ENCODE measurements around the gene CORO6. TPM values are rescaled to one million over a fixed set of nuclear protein-coding genes. Genes with fewer than 3 reads are reported as not detected.

CORO6 gene
- total RNA-seq, 2 donors from 2014 or later = 1.7 to 2.6 TPM

DNA sequence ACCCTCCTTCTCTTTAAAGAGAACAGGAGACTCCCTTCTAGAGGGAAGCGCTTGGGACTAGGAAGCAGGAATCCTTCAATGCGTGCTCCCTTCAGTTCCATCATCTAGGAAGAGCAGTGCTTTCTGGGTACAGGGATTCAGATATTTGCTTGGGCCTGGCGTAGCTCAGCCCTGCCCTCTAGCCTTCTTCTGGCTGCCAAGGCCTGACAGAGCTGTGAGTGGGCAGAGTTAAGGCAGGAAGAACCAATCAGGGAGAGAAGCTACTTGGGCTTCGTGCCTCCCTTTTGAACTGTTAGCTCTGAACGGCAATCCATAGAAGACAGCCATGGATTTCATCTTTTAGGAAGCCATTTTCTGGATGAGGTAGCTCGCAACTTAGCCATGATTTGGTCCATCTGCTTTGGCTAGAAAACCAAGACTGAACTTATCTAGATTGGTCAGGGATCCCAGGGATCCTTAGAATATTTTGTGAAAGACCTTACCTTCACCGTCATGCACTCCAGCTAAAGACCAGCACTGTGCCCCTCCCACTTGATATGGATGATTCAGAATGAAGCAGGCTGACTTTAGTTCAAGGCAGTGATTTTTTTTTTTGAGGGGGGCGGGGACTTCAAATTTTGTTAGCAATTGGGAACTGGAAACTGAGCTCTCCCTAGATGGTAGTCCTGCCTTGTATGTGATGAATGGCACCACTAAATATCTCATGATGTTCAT lies 2.5 kb upstream of the CORO6 start:
- no peaks in the 10 kb centered on the region for H3K36me3 Mint-ChIP-seq (ENCODE audit: low read depth)
- peaks cover 36% of the 10 kb centered on the region for H3K4me1 Mint-ChIP-seq
- no peak overlapping the region for H3K4me3 Mint-ChIP-seq
- H3K27ac Mint-ChIP-seq = peak overlapping the region; percentile 83
- H3K27me3 Mint-ChIP-seq = no peaks in the 10 kb centered on the region
- no peaks in the 10 kb centered on the region for H3K9me3 ChIP-seq (ENCODE audit: control insufficient read depth, low read length, poor library complexity, severe bottlenecking)
- ATAC-seq (no peak), DNase-seq (no peak)

DNA sequence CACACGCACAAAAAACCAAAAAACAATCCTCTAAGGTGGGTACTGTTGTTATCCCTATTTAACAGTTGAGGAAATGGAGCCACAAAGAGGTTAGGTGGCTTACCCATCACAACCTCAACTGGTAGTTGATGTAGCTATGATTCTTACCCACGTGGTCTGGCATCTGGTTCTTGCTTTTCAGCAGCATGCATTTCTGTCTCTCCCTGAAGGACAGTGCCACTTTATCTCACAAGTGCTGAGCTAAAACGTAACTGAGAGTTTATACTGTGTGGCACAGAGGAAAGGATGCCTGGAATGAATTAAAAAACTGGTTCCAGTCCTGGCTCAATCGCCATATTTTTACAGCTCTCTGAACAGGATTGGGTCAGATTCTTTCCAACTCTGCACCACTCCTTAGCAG lies 1.9 kb upstream of the CORO6 start:
- ATAC-seq = no peak
- Mint-ChIP-seq H3K4me1 (peaks cover 36% of the 10 kb centered on the region), H3K36me3 (ENCODE audit: low read depth) (no peaks in the 10 kb centered on the region), H3K27me3 (no peaks in the 10 kb centered on the region), H3K27ac (no peak overlapping the region), H3K4me3 (no peak overlapping the region)
- DNase-seq = no peak
- H3K9me3 ChIP-seq (ENCODE audit: control insufficient read depth, low read length, poor library complexity, severe bottlenecking) = no peaks in the 10 kb centered on the region

DNA sequence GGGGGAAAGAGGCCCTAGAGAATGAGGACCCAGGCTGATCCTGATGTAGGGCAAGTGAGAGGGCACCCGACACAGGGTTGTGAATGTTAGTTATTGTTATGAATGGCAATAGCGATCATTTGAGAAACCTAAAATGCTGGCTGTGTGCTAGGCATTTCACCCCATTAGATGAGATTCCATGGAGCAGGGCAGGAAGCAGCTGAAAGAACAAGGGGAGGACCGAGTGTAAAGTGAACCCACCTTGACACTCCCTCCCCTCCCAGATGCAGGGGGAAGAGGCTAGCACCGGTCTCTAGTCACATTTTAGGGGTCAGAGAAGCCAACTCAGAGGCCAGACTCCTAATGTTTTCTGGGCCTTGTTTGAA lies 553 bp upstream of the CORO6 start:
- DNase-seq (no peak), ATAC-seq (peak; percentile 6)
- Mint-ChIP-seq H3K27me3 (no peaks in the 10 kb centered on the region), H3K4me3 (no peak overlapping the region), H3K36me3 (ENCODE audit: low read depth) (no peaks in the 10 kb centered on the region), H3K27ac (peak overlapping the region; percentile 62), H3K4me1 (peaks cover 30% of the 10 kb centered on the region)
- no peaks in the 10 kb centered on the region for H3K9me3 ChIP-seq (ENCODE audit: control insufficient read depth, low read length, poor library complexity, severe bottlenecking)

DNA sequence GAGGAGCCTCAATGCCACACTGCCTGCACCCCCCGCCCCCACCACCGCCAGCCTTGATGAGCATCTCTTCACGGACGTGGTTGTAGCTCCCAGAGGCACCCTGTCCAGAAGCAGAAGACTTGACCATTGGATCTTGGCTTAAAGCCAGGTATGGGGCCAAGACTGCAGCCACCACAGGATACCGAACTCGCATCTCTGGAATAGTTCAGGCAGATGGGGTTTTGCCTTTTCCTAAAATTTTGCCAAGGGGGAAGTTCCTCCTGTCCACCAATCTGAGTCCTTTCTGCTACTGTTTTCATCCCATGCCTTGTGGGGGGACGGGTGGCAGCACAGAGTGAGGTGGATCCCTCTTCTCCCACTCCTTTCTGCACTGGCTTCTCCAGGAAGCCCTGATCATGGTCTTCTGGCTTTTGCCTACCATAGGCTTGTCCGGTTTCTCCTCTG lies 939 bp downstream of the CORO6 start:
- no peak overlapping the region for H3K27ac Mint-ChIP-seq
- H3K9me3 ChIP-seq (ENCODE audit: control insufficient read depth, low read length, poor library complexity, severe bottlenecking) = no peaks in the 10 kb centered on the region
- H3K27me3 Mint-ChIP-seq = no peaks in the 10 kb centered on the region
- DNase-seq (no peak), ATAC-seq (no peak)
- peak overlapping the region; percentile 86 for H3K4me3 Mint-ChIP-seq
- peaks cover 36% of the 10 kb centered on the region for H3K4me1 Mint-ChIP-seq
- H3K36me3 Mint-ChIP-seq (ENCODE audit: low read depth) = no peaks in the 10 kb centered on the region

DNA sequence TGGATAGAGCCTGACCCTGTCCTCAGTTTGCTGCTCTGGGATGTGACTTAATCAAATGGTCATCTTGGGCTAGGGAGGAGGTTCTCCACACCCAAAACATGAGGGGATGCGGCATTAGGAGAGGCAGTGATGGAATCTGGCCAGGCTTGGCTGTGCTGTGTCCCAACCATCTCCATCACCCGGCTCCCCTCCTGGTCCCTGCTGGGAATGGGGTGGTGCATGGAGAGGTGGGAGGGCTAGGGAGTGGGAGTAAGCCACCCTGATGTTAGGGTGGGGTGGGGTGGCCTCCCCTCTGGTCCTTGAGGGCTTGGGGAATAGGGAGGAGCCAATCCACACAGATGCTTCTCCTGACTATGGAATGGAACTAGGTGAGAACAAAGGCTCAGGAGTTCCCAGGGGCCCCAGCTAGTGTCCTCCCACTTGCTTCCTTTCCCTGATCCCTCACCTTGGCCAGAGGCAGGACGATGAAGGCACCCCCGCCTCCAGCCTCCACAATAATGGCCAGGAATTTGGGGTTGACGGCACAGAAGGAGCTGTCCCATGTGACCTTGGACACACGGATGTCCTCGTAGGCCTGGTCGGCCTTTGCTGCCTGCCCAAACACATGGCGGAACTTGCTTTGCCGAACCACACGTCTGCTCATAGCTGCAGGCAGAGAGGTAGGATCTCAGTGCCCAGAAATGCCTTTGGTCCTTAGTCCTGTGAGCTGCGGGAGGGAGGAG lies 1.8 kb downstream of the CORO6 start:
- H3K4me1 Mint-ChIP-seq = peaks cover 36% of the 10 kb centered on the region
- H3K27ac Mint-ChIP-seq = no peak overlapping the region
- DNase-seq (no peak), ATAC-seq (no peak)
- H3K27me3 Mint-ChIP-seq = no peaks in the 10 kb centered on the region
- H3K9me3 ChIP-seq (ENCODE audit: control insufficient read depth, low read length, poor library complexity, severe bottlenecking) = no peaks in the 10 kb centered on the region
- no peaks in the 10 kb centered on the region for H3K36me3 Mint-ChIP-seq (ENCODE audit: low read depth)
- H3K4me3 Mint-ChIP-seq = no peak overlapping the region

DNA sequence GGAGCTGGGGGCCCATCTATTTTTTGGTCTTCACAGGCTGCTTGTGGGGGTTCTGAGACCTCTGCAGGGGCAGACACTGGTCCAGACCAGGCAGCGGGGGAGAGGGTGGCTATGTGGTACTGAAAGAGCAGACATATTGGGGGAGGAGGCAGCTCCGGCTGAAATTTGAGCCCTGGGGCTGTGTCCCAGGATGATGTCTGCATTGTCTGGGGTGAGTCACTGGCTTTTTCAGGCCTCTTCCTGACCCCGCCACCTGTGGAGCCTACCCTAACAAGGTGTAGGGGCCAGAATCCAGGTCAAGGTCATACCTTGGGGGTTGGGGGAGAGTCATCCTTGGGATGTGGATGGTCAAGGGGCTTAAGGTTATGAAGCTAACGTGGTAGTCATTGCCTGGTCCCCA lies 2.4 kb downstream of the CORO6 start:
- Mint-ChIP-seq H3K27ac (no peak overlapping the region), H3K4me1 (peaks cover 36% of the 10 kb centered on the region), H3K36me3 (ENCODE audit: low read depth) (no peaks in the 10 kb centered on the region), H3K4me3 (no peak overlapping the region), H3K27me3 (no peaks in the 10 kb centered on the region)
- ATAC-seq = no peak
- H3K9me3 ChIP-seq (ENCODE audit: control insufficient read depth, low read length, poor library complexity, severe bottlenecking) = no peaks in the 10 kb centered on the region
- DNase-seq = no peak

DNA sequence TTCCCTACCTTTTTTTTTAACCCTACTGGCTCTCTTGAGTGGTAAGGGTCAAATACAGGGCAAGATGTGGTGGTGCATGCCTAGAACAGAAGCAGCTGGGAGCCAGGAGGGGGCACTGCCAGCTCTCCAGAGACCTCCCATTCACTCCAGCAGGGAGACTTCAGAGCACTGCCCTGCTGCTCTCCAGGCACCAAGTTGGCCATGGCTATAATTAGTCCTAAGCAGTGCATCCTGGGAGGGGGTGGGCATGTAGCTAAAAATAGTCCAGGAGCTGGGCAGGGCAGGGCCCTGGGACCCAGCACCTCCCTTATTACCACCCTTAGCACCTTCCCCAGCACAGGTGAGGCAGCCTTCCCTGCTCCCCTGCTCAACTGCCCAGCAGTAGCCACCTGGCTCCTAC lies 3.5 kb downstream of the CORO6 start:
- no peak for ATAC-seq
- H3K4me3 Mint-ChIP-seq = no peak overlapping the region
- H3K4me1 Mint-ChIP-seq = peaks cover 36% of the 10 kb centered on the region
- H3K27ac Mint-ChIP-seq = no peak overlapping the region
- H3K27me3 Mint-ChIP-seq = no peaks in the 10 kb centered on the region
- H3K36me3 Mint-ChIP-seq (ENCODE audit: low read depth) = no peaks in the 10 kb centered on the region
- DNase-seq = no peak
- H3K9me3 ChIP-seq (ENCODE audit: control insufficient read depth, low read length, poor library complexity, severe bottlenecking) = no peaks in the 10 kb centered on the region

DNA sequence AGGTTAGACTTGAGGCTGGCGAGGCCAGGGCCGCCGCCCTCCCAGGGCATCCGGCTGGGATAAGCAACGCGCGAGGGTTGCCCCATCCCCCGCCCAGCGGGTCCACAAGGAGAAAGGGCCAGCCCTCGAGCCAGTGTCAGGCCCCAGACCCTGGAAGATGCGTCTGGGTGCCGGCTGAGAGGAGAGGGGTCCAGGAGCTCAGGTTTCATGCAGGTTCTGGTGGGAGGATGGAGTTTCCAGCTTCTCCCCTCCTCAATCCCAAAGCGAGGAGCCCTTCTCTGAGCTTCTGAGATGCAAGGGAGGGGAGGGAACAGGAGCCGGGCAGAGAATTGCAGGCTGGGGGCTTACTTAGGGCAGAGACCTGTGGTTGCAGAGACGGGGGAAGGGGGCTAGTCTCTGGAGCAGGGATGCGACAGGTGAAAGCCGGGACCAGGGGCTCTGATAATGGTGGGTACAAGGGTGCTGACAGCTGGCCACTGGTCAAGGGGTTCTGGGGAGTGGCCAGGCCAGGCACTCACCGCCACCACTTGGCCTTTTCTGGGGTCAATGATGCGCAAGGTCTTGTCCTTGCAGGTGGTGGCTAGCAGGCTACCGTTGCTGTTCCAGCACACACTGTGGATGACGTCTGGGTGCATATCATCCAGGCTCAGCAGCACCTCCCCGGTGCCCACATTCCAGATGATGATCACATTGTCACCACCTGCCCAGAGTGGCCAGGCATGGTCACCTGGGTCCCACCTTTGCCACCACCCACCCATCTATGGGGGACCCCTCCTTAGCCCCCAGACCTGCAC lies 4.2 kb downstream of the CORO6 start:
- ATAC-seq (no peak), DNase-seq (no peak)
- Mint-ChIP-seq H3K27me3 (no peaks in the 10 kb centered on the region), H3K36me3 (ENCODE audit: low read depth) (no peaks in the 10 kb centered on the region), H3K4me1 (peaks cover 37% of the 10 kb centered on the region), H3K4me3 (no peak overlapping the region), H3K27ac (no peak overlapping the region)
- H3K9me3 ChIP-seq (ENCODE audit: control insufficient read depth, low read length, poor library complexity, severe bottlenecking) = no peaks in the 10 kb centered on the region

DNA sequence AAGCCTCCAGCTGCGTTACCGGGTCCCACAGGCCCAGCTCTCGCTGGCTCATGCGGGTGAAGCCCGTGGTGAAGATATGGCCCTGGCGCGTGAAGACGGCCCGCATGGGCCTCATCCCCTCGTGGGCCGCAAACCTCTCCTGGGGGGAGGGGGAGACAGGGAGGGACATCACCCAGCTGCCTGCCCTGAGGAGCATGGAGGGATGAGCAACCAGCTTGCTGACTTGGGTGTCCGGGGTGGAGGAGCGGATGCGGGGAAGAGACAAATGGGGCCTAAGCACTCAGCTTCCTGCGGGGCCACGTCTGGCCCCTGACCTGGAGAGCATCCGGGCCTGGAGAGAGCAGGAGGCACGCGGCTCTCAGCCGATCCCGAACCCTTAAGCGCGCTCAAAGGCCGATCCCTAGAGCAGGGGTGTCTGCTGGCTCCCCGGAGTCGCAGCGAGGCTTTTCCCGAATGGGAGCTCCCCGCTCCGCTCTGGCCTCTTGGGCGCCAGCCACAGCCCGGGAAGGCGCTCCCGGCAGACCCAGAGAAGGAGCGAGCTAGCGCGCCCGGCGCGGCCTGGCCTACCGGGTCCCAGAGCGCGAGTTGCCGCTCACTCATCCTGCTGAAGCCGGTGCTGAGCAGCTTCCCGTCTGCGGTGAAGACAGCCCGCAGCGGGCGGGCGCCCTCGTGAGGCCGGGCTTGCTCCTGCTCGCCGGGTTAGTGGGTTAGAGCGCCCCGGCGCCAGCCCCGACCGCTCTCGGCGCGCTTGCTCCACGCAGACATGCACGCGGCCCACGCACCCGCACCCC lies 5.0 kb downstream of the CORO6 start:
- ATAC-seq (peak; percentile 57), DNase-seq (peak; percentile 82 to 86 (median 82))
- Mint-ChIP-seq H3K4me3 (peak overlapping the region; percentile 94), H3K36me3 (ENCODE audit: low read depth) (no peaks in the 10 kb centered on the region), H3K27ac (no peak overlapping the region), H3K27me3 (no peaks in the 10 kb centered on the region), H3K4me1 (peaks cover 31% of the 10 kb centered on the region)
- no peaks in the 10 kb centered on the region for H3K9me3 ChIP-seq (ENCODE audit: control insufficient read depth, low read length, poor library complexity, severe bottlenecking)

DNA sequence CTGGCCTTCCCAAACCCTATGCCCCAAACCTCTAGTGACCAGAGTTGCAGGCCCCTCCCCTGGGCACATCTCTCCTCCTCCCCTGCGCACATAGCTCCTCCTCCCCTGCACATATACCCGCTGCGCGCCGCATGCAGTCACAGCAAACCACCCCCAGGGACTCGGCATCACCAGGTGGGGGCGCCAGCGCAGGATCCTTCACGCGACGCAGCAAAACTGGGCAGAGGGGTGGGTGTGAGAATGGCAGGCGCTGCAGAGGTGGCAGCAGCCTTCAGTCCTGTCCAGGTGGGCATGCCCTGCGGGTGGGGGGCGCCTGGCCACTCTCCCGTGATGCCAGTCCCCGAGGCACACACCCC lies 5.6 kb downstream of the CORO6 start:
- Mint-ChIP-seq H3K27ac (no peak overlapping the region), H3K4me1 (peaks cover 29% of the 10 kb centered on the region), H3K36me3 (ENCODE audit: low read depth) (no peaks in the 10 kb centered on the region), H3K27me3 (no peaks in the 10 kb centered on the region), H3K4me3 (peak overlapping the region; percentile 94)
- DNase-seq = peak; percentile 86 to 92 (median 87)
- peak; percentile 75 for ATAC-seq
- H3K9me3 ChIP-seq (ENCODE audit: control insufficient read depth, low read length, poor library complexity, severe bottlenecking) = no peaks in the 10 kb centered on the region

DNA sequence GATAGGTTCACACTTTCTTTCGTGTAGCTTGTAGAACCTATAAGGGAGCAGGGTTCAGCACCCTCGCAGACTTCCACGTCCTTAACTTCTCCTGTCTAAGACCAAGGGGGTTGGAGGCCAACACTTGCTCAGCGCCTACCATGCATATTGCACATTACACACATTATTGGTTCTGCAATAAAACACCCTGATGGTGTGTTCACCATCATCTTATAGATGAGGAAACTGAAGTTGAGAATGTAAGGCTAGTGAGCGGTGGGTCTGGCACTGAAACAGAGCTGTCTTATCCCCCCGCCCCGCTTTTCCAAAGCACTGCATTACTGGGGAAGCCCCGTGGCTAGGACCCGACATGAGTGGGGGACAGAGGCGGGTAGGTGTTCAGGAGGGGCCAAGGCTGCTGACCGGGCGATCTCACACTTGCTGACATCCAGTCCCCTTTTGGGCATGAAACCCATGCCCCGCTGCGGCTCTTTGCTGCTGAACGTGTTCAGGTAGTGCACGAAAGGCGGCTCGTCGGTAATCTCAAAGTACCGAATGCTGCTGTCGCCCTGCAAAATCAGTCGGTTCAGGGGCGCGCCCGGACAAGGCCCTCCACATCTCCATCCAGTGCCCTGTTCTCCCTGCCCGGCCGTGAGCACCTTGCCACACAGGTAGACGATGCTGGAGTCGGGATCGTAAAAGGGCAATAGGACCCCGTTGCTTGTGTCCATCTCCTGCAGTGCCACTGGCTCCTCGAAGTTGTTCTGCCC lies 6.2 kb downstream of the CORO6 start:
- H3K36me3 Mint-ChIP-seq (ENCODE audit: low read depth) = no peaks in the 10 kb centered on the region
- H3K27ac Mint-ChIP-seq = no peak overlapping the region
- ATAC-seq (no peak), DNase-seq (no peak)
- no peaks in the 10 kb centered on the region for H3K27me3 Mint-ChIP-seq
- H3K4me3 Mint-ChIP-seq = peak overlapping the region; percentile 94
- H3K4me1 Mint-ChIP-seq = peaks cover 26% of the 10 kb centered on the region
- no peaks in the 10 kb centered on the region for H3K9me3 ChIP-seq (ENCODE audit: control insufficient read depth, low read length, poor library complexity, severe bottlenecking)

DNA sequence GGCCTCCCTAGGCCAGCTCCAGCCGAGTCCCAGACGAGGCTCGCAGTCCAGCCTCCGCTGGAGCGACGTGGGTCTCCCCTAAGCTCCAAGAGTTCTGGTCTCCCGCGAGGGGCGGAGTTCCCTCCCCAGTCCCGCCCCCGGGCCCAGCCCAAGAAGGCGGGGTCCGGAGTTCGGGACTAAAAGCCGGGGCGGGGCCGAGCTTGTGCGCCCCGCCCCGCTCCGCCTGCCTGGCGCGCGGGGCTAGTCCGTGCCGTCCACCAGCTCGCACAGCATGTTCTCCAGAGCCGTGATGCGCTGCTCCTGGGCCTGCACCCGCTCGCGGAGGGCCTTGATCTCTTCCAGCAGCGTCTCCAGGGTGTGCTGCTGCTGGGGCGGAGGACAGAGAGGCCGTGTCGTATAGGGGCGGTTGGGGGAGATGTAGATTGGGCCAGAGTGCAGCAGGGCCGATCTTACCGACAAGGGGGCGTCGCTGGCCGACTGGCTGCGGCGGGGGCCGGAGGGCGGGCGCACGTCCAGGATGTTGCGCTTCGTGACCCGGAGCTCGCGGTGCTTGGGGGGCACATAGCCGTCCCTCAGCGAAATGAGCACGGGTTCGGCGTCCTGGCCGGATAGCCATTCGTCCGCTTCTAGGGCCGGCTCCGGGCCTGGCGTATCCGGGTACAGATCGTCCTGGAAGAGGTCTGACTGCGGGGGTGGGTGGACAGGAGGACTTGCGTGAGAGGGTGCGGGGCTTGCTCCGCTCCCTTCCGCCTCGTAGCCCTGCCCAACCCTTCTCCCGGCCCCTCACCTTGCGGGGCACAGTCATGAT lies 7.0 kb downstream of the CORO6 start:
- H3K36me3 Mint-ChIP-seq (ENCODE audit: low read depth) = no peaks in the 10 kb centered on the region
- no peaks in the 10 kb centered on the region for H3K27me3 Mint-ChIP-seq
- peak overlapping the region; percentile 94 for H3K4me3 Mint-ChIP-seq
- H3K4me1 Mint-ChIP-seq = peaks cover 26% of the 10 kb centered on the region
- peak overlapping the region; percentile 72 for H3K27ac Mint-ChIP-seq
- ATAC-seq (peak; percentile 67), DNase-seq (peak; percentile 79 to 90 (median 89))
- H3K9me3 ChIP-seq (ENCODE audit: control insufficient read depth, low read length, poor library complexity, severe bottlenecking) = no peaks in the 10 kb centered on the region
